ENCODE measurements around the gene KCTD21.

KCTD21 gene

GRCh38 chr11:78200553-78200952 is 12.1 kb upstream of the KCTD21 start:
- DNase-seq (ENCODE audit: low read depth): no peak

- no peak for DNase-seq (ENCODE audit: low read depth)
These were observed 11.6 kb upstream of the KCTD21 start for GRCh38 chr11:78200061-78200460.

- DNase-seq (ENCODE audit: low read depth): no peak
These were observed 11.2 kb upstream of the KCTD21 start for GRCh38 chr11:78199653-78200015.

- no peak for DNase-seq (ENCODE audit: low read depth)
These were observed 10.7 kb upstream of the KCTD21 start for GRCh38 chr11:78199015-78199652.

- no peak for DNase-seq (ENCODE audit: low read depth)
These were observed 9.4 kb upstream of the KCTD21 start for GRCh38 chr11:78197816-78198215.

- no peak for DNase-seq (ENCODE audit: low read depth)
These were observed 8.2 kb upstream of the KCTD21 start for GRCh38 chr11:78196661-78197091.

GRCh38 chr11:78195917-78196560 is 7.6 kb upstream of the KCTD21 start:
- DNase-seq (ENCODE audit: low read depth): no peak

- DNase-seq (ENCODE audit: low read depth): no peak
These were observed 6.1 kb upstream of the KCTD21 start for GRCh38 chr11:78194490-78194889.

GRCh38 chr11:78193806-78194205 is 5.4 kb upstream of the KCTD21 start:
- no peak for DNase-seq (ENCODE audit: low read depth)

- peak; percentile 84 for DNase-seq (ENCODE audit: low read depth)
These were observed 4.5 kb upstream of the KCTD21 start for GRCh38 chr11:78192911-78193351.

- no peak for DNase-seq (ENCODE audit: low read depth)
These were observed 3.8 kb upstream of the KCTD21 start for GRCh38 chr11:78192223-78192719.

GRCh38 chr11:78190871-78191538 is 2.6 kb upstream of the KCTD21 start:
- no peak for DNase-seq (ENCODE audit: low read depth)

- no peak for DNase-seq (ENCODE audit: low read depth)
These were observed 1.9 kb upstream of the KCTD21 start for GRCh38 chr11:78190374-78190773.

GRCh38 chr11:78189851-78190250 is 1.4 kb upstream of the KCTD21 start:
- no peak for DNase-seq (ENCODE audit: low read depth)

GRCh38 chr11:78189174-78189724 is 823 bp upstream of the KCTD21 start:
- no peak for DNase-seq (ENCODE audit: low read depth)

- no peak for DNase-seq (ENCODE audit: low read depth)
These were observed 800 bp downstream of the KCTD21 start for GRCh38 chr11:78187366-78188285.

- DNase-seq (ENCODE audit: low read depth): peak; percentile 38
These were observed 7.2 kb downstream of the KCTD21 start for GRCh38 chr11:78181185-78181584.

GRCh38 chr11:78180751-78181150 is 7.7 kb downstream of the KCTD21 start:
- DNase-seq (ENCODE audit: low read depth): no peak

GRCh38 chr11:78179459-78180071 is 8.9 kb downstream of the KCTD21 start:
- no peak for DNase-seq (ENCODE audit: low read depth)

- no peak for DNase-seq (ENCODE audit: low read depth)
These were observed 11.2 kb downstream of the KCTD21 start for GRCh38 chr11:78177216-78177615.

GRCh38 chr11:78176605-78177141 is 11.8 kb downstream of the KCTD21 start:
- DNase-seq (ENCODE audit: low read depth): no peak
